GM21423 (cell line): ENCODE measurements around the gene CLEC4C.
A peak's percentile ranks its signal among the peaks of the same experiment; 100 is the strongest.
"Not testable (repeated sequence)": the region's sequence is repeated elsewhere in the genome, so short reads cannot be mapped to it uniquely, and the experiment has no call there.

Experiments used
- ATAC-seq: cut with Tn5 transposase; IDR thresholded peaks from one replicate; pipeline ENCODE4 v1.9.1; 2021; ENCODE audit warnings: mild to moderate bottlenecking, moderate library complexity; ENCODE audit not compliant: unreplicated experiment

CLEC4C gene

GRCh38 chr12:7747246-7747645 is at the start of gene CLEC4C:
TSS of gene CLEC4C (minus strand) at chr12:7747375. CDS start at chr12:7747348, 27 bp downstream.
- ATAC-seq = no peak

- ATAC-seq = no peak
Observed at GRCh38 chr12:7793211-7793610, 46.0 kb upstream of the CLEC4C start.

- ATAC-seq = not testable (repeated sequence)
Observed at GRCh38 chr12:7788884-7789528, 41.8 kb upstream of the CLEC4C start, which contains the start of gene NANOG. TSS of gene NANOG (plus strand) at chr12:7789402. CDS start at chr12:7789615, 213 bp downstream.

GRCh38 chr12:7788294-7788660 is 41.1 kb upstream of the CLEC4C start:
- no peak for ATAC-seq

- ATAC-seq = no peak
Observed at GRCh38 chr12:7787574-7788293, 40.6 kb upstream of the CLEC4C start.

- ATAC-seq = no peak
Observed at GRCh38 chr12:7784701-7785100, 37.5 kb upstream of the CLEC4C start.

- not testable (repeated sequence) for ATAC-seq
Observed at GRCh38 chr12:7783433-7783832, 36.3 kb upstream of the CLEC4C start.

- no peak for ATAC-seq
Observed at GRCh38 chr12:7782055-7782454, 34.9 kb upstream of the CLEC4C start.

- ATAC-seq = no peak
Observed at GRCh38 chr12:7781274-7781673, 34.1 kb upstream of the CLEC4C start.

- no peak for ATAC-seq
Observed at GRCh38 chr12:7769999-7770398, 22.8 kb upstream of the CLEC4C start.

GRCh38 chr12:7758766-7759140 is 11.6 kb upstream of the CLEC4C start:
- no peak for ATAC-seq

- ATAC-seq = no peak
Observed at GRCh38 chr12:7756993-7757392, 9.8 kb upstream of the CLEC4C start.

GRCh38 chr12:7755668-7756067 is 8.5 kb upstream of the CLEC4C start:
- ATAC-seq = not testable (repeated sequence)

GRCh38 chr12:7751941-7752922 is 5.1 kb upstream of the CLEC4C start:
- ATAC-seq = peak; percentile 67

- ATAC-seq = no peak
Observed at GRCh38 chr12:7751394-7751793, 4.2 kb upstream of the CLEC4C start.

GRCh38 chr12:7750350-7750749 is 3.2 kb upstream of the CLEC4C start:
- no peak for ATAC-seq

GRCh38 chr12:7749442-7749841 is 2.3 kb upstream of the CLEC4C start:
- ATAC-seq = no peak

- ATAC-seq = no peak
Observed at GRCh38 chr12:7748852-7749251, 1.7 kb upstream of the CLEC4C start.

GRCh38 chr12:7732993-7733392 is 14.2 kb downstream of the CLEC4C start:
- ATAC-seq = no peak

- ATAC-seq = no peak
Observed at GRCh38 chr12:7731486-7731885, 15.7 kb downstream of the CLEC4C start.

GRCh38 chr12:7730984-7731383 is 16.2 kb downstream of the CLEC4C start:
- ATAC-seq = not testable (repeated sequence)
